Measurements from ENCODE around the gene NTSR1. TPM values are rescaled to one million over a fixed set of nuclear protein-coding genes. Genes with fewer than 3 reads are reported as not detected.

NTSR1 gene
- total RNA-seq, 3 donors from 2014 or later, result 0.08 TPM; not detected in 2

DNA sequence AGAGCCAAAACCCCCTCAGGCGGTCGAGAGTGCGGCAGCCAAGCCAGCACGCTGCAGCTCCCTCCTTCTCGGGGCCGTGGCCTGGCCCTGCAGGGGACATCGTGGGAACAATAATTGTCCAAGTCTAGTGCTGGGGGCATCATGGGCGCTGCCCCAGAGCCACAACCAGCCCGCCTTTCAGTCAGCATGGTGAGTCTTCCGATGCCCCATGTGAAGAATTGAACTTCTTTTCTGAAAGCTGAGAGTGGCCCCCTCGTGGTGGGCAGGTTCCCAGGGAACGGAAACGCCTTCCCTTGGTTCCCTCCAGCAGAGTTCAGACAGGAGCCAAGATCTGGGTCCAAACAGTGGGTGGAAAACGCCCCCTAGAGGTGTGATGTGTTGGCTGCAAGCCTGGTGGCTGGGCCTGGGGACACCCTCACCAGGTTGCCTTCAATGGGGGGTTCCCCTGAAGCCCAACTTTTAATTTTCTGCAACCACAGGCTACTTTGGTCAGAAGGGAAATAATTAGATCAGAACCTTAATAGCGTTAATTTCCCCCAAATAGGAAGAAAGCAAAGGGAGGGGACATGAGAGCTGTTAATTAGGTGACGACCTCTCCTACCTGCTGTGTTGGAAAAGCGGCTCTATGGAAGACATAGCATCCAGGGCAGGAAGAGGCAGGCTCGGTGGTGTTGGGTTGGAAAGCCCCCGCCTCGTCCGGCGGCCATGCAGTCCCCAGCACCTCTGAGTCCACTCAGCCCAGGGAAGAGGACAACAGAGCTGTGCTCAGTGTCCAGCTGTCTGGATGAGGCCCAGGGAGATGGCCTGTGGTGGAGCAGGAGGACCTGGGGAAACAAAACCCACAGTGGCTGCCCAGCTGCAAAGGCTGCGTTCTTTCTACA is 82.9 kb downstream of the NTSR1 start:
- ATAC-seq (peak; percentile 18 to 28), DNase-seq (peak; percentile 70)
- Mint-ChIP-seq H3K36me3 (ENCODE audit: insufficient read depth) (no peaks in the 10 kb centered on the region), H3K4me3 (no peak overlapping the region), H3K27me3 (ENCODE audit: low read depth) (no peaks in the 10 kb centered on the region), H3K9me3 (no peaks in the 10 kb centered on the region), H3K4me1 (ENCODE audit: low read depth) (peaks cover 30% of the 10 kb centered on the region)

DNA sequence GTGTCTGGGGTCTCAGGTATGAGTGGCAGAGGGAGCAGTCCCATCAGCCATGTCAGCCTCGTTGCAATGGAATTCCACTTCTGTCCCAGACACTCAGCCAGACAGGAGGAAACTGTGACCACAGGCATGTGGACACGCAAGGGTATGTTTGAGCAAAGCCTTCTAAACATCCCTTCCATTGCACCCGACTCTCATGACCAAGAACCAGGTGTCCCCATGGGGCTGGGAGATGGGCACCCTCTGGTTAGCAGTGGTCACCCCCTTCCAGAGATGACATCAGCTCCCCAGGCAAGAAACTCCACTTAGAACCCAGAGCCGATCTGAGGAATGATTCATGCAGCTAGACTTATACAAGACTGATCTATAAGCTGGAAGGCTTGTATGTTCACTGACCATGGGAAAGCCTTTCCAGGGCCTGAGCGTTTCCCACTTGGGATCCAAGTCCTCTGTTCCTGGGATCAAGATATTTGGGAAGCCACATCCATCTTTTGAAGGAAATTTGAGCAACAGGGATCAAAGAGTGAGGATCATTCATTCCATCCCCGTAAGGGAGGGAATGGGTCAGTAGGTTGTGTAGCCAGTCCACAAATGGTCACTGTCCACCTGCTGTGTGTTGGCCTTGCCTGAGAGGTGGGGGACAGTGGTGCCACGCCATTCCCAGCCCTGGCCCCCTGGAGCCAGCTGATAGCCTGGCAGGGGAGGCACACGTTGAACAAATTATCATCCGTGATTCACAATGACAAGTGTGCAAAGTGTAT is 83.7 kb downstream of the NTSR1 start:
- no peaks in the 10 kb centered on the region for H3K36me3 Mint-ChIP-seq (ENCODE audit: insufficient read depth)
- no peaks in the 10 kb centered on the region for H3K9me3 Mint-ChIP-seq
- H3K4me1 Mint-ChIP-seq (ENCODE audit: low read depth), result peaks cover 34% of the 10 kb centered on the region
- no peaks in the 10 kb centered on the region for H3K27me3 Mint-ChIP-seq (ENCODE audit: low read depth)
- H3K4me3 Mint-ChIP-seq, result peak overlapping the region; percentile 13
- no peak for ATAC-seq
- no peak for DNase-seq

DNA sequence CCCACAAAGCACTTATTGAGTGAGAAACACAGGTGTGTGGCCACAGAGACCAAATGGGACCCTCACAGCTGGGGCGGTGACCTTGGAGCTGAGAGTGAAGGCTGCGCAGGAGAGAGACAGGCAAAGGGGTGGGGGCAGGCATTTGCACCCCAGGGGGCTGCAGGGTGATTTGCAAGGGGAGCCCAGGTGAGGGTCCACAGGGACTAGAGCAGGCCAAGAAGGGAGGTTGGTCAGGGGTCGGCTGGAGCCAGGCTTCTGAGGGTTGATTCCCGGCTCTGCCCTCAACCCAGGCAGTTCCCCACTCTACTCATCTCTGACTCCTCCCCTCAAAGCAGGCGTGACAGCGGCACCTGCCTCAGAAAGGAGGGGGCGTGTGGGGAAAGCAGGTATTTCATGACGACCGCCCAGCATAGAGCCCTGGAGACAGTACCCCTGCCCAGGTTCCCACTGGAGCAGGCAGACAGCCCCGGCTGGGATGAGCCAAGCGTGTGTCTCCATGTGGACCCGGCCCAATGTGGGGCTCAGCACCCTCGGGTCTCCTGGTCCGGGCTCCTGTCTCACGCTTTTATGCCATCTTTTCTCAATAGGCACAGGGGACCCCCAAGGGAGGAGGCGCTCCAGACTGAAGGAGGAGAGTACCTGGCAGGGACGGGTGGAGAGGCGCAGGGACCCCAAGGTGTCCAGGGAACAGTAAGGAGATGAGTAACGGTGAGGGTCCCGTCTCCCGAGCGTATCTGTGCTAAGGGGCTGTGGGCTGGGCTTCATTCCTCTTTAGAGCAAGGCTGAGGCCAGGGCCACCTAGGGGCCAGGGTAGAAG is 84.5 kb downstream of the NTSR1 start:
- Mint-ChIP-seq H3K9me3 (no peaks in the 10 kb centered on the region), H3K4me1 (ENCODE audit: low read depth) (peaks cover 38% of the 10 kb centered on the region), H3K27me3 (ENCODE audit: low read depth) (no peaks in the 10 kb centered on the region), H3K36me3 (ENCODE audit: insufficient read depth) (no peaks in the 10 kb centered on the region), H3K4me3 (peak overlapping the region; percentile 72)
- no peak for DNase-seq
- no peak for ATAC-seq

DNA sequence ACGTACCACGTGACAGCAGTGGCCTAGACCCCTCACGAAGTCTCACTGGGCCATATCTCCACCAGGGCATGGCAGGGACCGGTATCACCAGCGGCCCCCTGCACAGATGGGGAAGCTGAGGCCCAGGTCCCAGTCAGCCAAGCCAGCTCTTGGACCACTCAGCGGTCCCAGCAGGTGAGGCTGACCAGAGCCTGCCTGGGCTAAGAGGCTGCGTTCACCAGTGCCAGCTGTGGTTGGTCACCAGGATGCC is 85.0 kb downstream of the NTSR1 start:
- no peak for DNase-seq
- peaks cover 2% of the 10 kb centered on the region for H3K36me3 Mint-ChIP-seq (ENCODE audit: insufficient read depth)
- H3K9me3 Mint-ChIP-seq, result no peaks in the 10 kb centered on the region
- H3K27me3 Mint-ChIP-seq (ENCODE audit: low read depth), result no peaks in the 10 kb centered on the region
- H3K4me1 Mint-ChIP-seq (ENCODE audit: low read depth), result peaks cover 41% of the 10 kb centered on the region
- H3K4me3 Mint-ChIP-seq, result peak overlapping the region; percentile 72
- no peak for ATAC-seq

DNA sequence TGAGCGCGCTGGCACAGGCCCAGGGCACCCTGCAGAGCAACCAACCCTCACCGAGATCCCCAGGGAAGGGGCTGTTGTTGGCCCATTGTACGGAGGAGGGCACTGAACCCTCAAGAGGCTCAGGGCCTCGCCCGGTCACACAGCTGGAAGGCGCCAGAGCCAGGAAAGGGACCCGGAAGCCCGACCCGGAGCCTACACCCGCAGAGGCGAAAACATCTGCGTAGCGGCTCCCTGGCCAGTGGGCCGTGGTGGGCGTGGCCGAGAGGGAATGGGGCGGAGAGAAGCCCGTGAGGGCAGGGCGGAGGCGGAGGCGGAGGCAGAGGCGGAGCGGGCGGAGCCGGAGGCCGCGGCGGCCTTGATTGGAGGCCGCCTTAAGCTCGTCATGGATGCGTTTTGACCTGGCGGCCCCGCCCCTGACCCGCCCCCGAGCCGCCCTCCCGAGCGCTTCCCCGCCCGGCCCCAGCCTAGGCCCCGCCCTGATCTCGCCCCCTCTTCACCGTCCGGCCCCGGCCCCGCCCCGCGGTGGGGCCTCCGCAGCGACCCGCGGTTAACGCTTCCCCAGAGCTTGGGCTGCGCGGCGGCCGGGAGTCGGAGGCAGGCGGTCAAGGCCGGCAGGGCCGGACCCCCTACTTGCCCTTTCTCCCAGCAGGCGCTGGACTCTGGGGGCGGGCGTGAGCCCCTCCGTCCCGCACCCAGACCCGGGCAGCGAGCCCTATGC is 85.5 kb downstream of the NTSR1 start:
- Mint-ChIP-seq H3K27me3 (ENCODE audit: low read depth) (no peaks in the 10 kb centered on the region), H3K9me3 (no peaks in the 10 kb centered on the region), H3K36me3 (ENCODE audit: insufficient read depth) (peaks cover 4% of the 10 kb centered on the region), H3K4me1 (ENCODE audit: low read depth) (peaks cover 41% of the 10 kb centered on the region), H3K4me3 (peak overlapping the region; percentile 82)
- peak; percentile 67 to 69 for ATAC-seq
- peak; percentile 89 for DNase-seq

- H3K9me3 Mint-ChIP-seq, result no peaks in the 10 kb centered on the region
- peak; percentile 19 to 28 for ATAC-seq
- H3K4me1 Mint-ChIP-seq (ENCODE audit: low read depth), result peaks cover 41% of the 10 kb centered on the region
- peaks cover 14% of the 10 kb centered on the region for H3K36me3 Mint-ChIP-seq (ENCODE audit: insufficient read depth)
- no peaks in the 10 kb centered on the region for H3K27me3 Mint-ChIP-seq (ENCODE audit: low read depth)
- H3K4me3 Mint-ChIP-seq, result peak overlapping the region; percentile 82
- DNase-seq, result peak; percentile 55
Observed at GRCh38 chr20:62795023-62795761, 86.6 kb downstream of the NTSR1 start.

DNA sequence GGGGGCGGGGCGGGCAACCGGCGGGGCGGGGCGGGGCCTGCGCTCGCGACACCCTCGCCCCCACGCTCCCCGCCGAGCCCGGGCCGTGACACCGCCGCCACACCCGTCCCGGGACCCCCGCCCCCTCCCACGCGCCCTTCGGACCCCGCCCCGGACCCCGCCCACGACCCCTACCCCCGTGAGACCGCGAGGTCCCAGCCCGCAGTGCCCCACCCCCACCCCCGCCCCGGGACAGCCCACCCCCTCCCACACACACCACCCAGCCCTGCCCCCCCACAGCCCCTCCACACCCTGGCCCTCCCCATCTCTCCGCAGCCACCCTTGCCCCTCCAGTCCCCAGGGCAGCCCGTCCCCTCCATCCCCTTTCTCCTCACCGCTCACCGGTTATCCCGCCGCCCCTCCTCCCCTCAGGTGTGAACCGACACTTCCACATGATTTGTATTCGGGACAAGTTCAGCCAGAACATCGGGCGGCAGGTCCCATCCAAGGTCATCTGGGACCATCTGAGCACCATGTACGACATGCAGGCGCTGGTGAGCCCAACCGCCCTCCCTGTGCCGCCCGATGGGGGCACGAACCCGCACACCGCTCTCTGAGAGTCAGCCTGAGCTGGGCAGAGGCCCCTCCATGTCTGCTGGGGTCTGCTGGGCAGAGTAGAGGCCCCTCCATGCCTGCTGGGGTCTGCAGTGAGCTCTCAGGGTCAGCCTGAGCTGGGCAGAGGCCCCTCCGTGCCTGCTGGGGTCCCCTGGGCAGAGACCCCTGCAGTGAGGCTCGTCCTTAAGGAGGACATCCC is 88.3 kb downstream of the NTSR1 start:
- Mint-ChIP-seq H3K4me1 (ENCODE audit: low read depth) (peaks cover 33% of the 10 kb centered on the region), H3K4me3 (peak overlapping the region; percentile 83), H3K9me3 (no peaks in the 10 kb centered on the region), H3K27me3 (ENCODE audit: low read depth) (no peaks in the 10 kb centered on the region), H3K36me3 (ENCODE audit: insufficient read depth) (peaks cover 23% of the 10 kb centered on the region)
- ATAC-seq (no peak), DNase-seq (no peak)

DNA sequence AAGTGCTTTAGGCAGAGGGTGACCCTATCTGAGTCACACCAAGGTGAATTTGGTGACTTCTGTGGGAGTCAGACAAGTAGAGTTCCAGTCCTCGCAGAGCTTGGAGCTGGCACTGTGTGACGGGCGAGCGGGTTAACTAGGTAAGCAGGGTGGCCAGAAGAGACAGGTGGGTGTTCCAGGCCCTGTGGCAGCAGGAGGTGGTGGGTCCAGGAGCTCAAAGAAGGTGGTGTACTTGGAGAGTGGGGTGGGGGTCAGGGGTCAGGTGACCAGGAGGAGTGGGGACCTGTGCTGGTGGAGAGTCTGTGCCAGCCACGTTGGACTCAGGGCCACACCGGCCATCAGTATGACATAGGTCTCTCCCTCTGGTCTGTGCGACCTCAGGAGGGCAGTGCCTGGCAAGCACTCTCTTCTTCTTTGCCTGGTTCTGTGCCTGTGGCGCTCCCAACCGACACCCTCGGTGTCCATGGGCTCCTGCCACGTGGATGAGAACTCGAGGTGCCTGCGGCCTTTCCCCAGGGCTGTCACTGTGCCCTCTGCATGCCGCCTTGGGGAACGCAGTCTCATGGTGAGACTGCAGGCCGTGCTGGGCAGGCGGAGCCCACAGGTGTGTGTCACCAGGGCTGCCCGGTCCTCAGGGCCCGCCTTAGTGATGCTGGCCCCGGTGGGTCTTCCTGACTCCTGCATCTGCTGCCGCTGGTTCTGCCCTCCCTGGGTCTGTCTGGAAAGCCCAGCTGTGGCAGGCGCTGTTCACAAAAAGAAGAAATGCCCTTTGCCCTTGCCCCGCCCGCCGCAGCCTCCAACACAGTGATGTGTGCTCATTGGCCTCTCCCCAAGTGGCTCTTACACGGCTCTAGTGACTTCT is 89.3 kb downstream of the NTSR1 start:
- DNase-seq, result no peak
- Mint-ChIP-seq H3K9me3 (no peaks in the 10 kb centered on the region), H3K4me3 (peak overlapping the region; percentile 83), H3K27me3 (ENCODE audit: low read depth) (no peaks in the 10 kb centered on the region), H3K4me1 (ENCODE audit: low read depth) (peaks cover 28% of the 10 kb centered on the region), H3K36me3 (ENCODE audit: insufficient read depth) (peaks cover 23% of the 10 kb centered on the region)
- no peak for ATAC-seq

- Mint-ChIP-seq H3K4me1 (ENCODE audit: low read depth) (peaks cover 22% of the 10 kb centered on the region), H3K4me3 (no peak overlapping the region), H3K9me3 (no peaks in the 10 kb centered on the region), H3K27me3 (ENCODE audit: low read depth) (no peaks in the 10 kb centered on the region), H3K36me3 (ENCODE audit: insufficient read depth) (peaks cover 23% of the 10 kb centered on the region)
- DNase-seq, result no peak
- ATAC-seq, result no peak
Observed at GRCh38 chr20:62799036-62799435, 90.4 kb downstream of the NTSR1 start.

- H3K4me1 Mint-ChIP-seq (ENCODE audit: low read depth), result peaks cover 25% of the 10 kb centered on the region
- no peak for ATAC-seq
- peaks cover 23% of the 10 kb centered on the region for H3K36me3 Mint-ChIP-seq (ENCODE audit: insufficient read depth)
- H3K9me3 Mint-ChIP-seq, result no peaks in the 10 kb centered on the region
- H3K27me3 Mint-ChIP-seq (ENCODE audit: low read depth), result no peaks in the 10 kb centered on the region
- H3K4me3 Mint-ChIP-seq, result no peak overlapping the region
- no peak for DNase-seq
Observed at GRCh38 chr20:62799459-62799858, 90.8 kb downstream of the NTSR1 start.

DNA sequence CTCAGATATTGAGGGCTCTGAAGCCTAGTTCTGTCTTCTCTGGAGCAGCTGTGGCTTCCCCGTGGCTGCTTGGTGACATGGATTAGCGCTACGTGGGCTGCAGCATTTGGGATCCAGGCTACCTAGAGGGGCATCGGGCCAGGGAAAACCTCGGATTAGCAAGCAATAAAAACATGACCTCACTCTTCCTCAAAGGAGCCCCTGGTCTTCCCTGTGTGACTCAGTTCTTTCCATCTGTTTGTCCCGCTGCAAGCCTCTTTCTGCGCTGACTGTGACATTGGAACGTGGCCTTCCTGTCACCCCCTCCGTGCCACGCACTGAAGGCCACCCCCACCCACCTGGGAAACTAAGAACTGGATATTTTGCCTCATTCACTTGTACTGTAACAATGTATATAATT is 91.2 kb downstream of the NTSR1 start:
- ATAC-seq (no peak), DNase-seq (no peak)
- Mint-ChIP-seq H3K4me3 (no peak overlapping the region), H3K36me3 (ENCODE audit: insufficient read depth) (peaks cover 23% of the 10 kb centered on the region), H3K27me3 (ENCODE audit: low read depth) (no peaks in the 10 kb centered on the region), H3K9me3 (no peaks in the 10 kb centered on the region), H3K4me1 (ENCODE audit: low read depth) (peaks cover 22% of the 10 kb centered on the region)
